Left kidney (tissue), 8 donors: Measurements from ENCODE around the gene RBCK1. TPM values are rescaled to one million over a fixed set of nuclear protein-coding genes. Genes with fewer than 3 reads are reported as not detected.
A peak's percentile ranks its signal among the peaks of the same experiment; 100 is the strongest.
"Not testable (repeated sequence)": the region's sequence is repeated elsewhere in the genome, so short reads cannot be mapped to it uniquely, and the experiment has no call there.

Experiments used
- DNase-seq: peaks from one replicate; pipeline ENCODE4 v3.0.0-alpha.2; 2013
- long read RNA-seq, 8 donors: transcript quantifications; one replicate each; lab custom pipeline, GENCODE V29; 2026
- polyA plus RNA-seq: library from polyadenylated mRNA; unstranded; fragments of 120-200 nt; gene quantifications from one replicate; pipeline ENCODE4 v1.2.1, GENCODE V29; 2013; ENCODE audit not compliant: insufficient read length

The RBCK1 gene
- polyA plus RNA-seq: 94.4 TPM
- long read RNA-seq, donor 1, transcript RBCK1-213 (3 exons, 1,200 nt): minor isoform, 16 of 76 reads
- long read RNA-seq, donor 1, transcript RBCK1-202 (12 exons, 2,774 nt): major isoform, 17 of 76 reads
- long read RNA-seq, donor 1, partial matches to known transcripts: 40 of 76 reads
- long read RNA-seq, donor 1, other reads (novel, unspliced or antisense): 0 of 76 reads
- long read RNA-seq, donor 2, transcript RBCK1-202 (12 exons, 2,774 nt): minor isoform, 8 of 44 reads
- long read RNA-seq, donor 2, transcript RBCK1-213 (3 exons, 1,200 nt): major isoform, 13 of 44 reads
- long read RNA-seq, donor 2, partial matches to known transcripts: 22 of 44 reads
- long read RNA-seq, donor 2, other reads (novel, unspliced or antisense): 0 of 44 reads
- long read RNA-seq, donor 3, transcript RBCK1-202 (12 exons, 2,774 nt): minor isoform, 7 of 31 reads
- long read RNA-seq, donor 3, transcript RBCK1-213 (3 exons, 1,200 nt): major isoform, 10 of 31 reads
- long read RNA-seq, donor 3, partial matches to known transcripts: 10 of 31 reads
- long read RNA-seq, donor 3, other reads (novel, unspliced or antisense): 0 of 31 reads
- long read RNA-seq, donor 4, partial matches to known transcripts: 0 of 2 reads
- long read RNA-seq, donor 4, other reads (novel, unspliced or antisense): 0 of 2 reads
- long read RNA-seq, donor 5, transcript RBCK1-202 (12 exons, 2,774 nt): minor isoform, 9 of 61 reads
- long read RNA-seq, donor 5, transcript RBCK1-213 (3 exons, 1,200 nt): major isoform, 16 of 61 reads
- long read RNA-seq, donor 5, partial matches to known transcripts: 18 of 61 reads
- long read RNA-seq, donor 5, other reads (novel, unspliced or antisense): 9 of 61 reads
- long read RNA-seq, donor 6, transcript RBCK1-213 (3 exons, 1,200 nt): major isoform, 11 of 35 reads
- long read RNA-seq, donor 6, transcript RBCK1-202 (12 exons, 2,774 nt): minor isoform, 5 of 35 reads
- long read RNA-seq, donor 6, partial matches to known transcripts: 15 of 35 reads
- long read RNA-seq, donor 6, other reads (novel, unspliced or antisense): 0 of 35 reads
- long read RNA-seq, donor 7, transcript RBCK1-213 (3 exons, 1,200 nt): major isoform, 17 of 98 reads
- long read RNA-seq, donor 7, partial matches to known transcripts: 54 of 98 reads
- long read RNA-seq, donor 7, other reads (novel, unspliced or antisense): 17 of 98 reads
- long read RNA-seq, donor 8, transcript RBCK1-213 (3 exons, 1,200 nt): major isoform, 6 of 9 reads
- long read RNA-seq, donor 8, partial matches to known transcripts: 0 of 9 reads
- long read RNA-seq, donor 8, other reads (novel, unspliced or antisense): 0 of 9 reads

- peak; percentile 82 for DNase-seq
These were observed at the start of gene RBCK1 for GRCh38 chr20:407953-408842. Gene RBCK1 (plus strand): TSS chr20:408299. CDS start chr20:408758, 459 bp downstream.

- no peak for DNase-seq
These were observed 49.1 kb upstream of the RBCK1 start for GRCh38 chr20:358891-359555.

GRCh38 chr20:361561-361960 lies 46.5 kb upstream of the RBCK1 start:
- no peak for DNase-seq

- DNase-seq: no peak
These were observed 45.5 kb upstream of the RBCK1 start for GRCh38 chr20:362271-363254.

GRCh38 chr20:363319-364078 lies 44.6 kb upstream of the RBCK1 start:
- no peak for DNase-seq

GRCh38 chr20:364905-365794 lies 42.9 kb upstream of the RBCK1 start:
- no peak for DNase-seq

- DNase-seq: no peak
These were observed 41.9 kb upstream of the RBCK1 start for GRCh38 chr20:366041-366718.

- DNase-seq: no peak
These were observed 41.2 kb upstream of the RBCK1 start for GRCh38 chr20:366719-367485.

GRCh38 chr20:367486-367887 lies 40.6 kb upstream of the RBCK1 start:
- no peak for DNase-seq

- DNase-seq: no peak
These were observed 39.2 kb upstream of the RBCK1 start for GRCh38 chr20:368915-369314.

- no peak for DNase-seq
These were observed 37.9 kb upstream of the RBCK1 start for GRCh38 chr20:370151-370600.

GRCh38 chr20:370977-371754 lies 36.9 kb upstream of the RBCK1 start:
- no peak for DNase-seq

GRCh38 chr20:371755-372542 lies 36.1 kb upstream of the RBCK1 start:
- no peak for DNase-seq

- DNase-seq: not testable (repeated sequence)
These were observed 35.5 kb upstream of the RBCK1 start for GRCh38 chr20:372543-373082.
